Measurements from ENCODE around the gene SWAP70. TPM values are rescaled to one million over a fixed set of nuclear protein-coding genes. Genes with fewer than 3 reads are reported as not detected.

SWAP70 gene
- total RNA-seq, 1 donor from 2014 or later, result 20.4 TPM

DNA sequence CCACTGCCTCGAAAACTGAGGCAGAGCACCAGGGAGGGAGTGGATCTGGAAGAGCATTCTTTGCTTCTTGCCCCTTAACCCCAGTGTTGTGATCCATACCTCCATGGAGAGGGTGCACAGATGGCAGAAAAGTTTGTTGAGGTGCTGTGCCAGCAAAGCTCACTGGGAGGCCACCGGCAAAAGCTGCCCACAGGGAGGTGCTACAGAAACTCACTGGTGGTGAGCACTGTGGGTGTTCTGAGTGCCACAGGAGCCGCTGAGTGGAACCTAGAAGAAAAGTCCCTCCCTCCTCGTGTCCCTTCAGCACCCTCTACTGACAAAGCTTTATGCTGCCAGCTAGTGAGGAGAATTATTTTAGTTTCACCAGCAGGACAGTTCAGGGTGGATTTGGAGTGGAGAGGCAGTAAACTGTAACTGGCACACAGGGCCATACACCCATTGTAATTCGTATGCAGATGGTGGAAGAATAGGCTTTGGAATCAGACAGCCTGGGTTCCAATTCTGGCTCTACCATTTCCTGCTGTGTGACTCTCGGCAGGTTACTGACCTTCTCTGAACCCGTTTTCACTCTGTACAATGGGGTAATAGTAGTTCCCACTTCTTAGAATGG, 84.6 kb downstream of the SWAP70 start:
- Mint-ChIP-seq H3K4me3 (ENCODE audit: unreplicated experiment) (no peak overlapping the region), H3K36me3 (ENCODE audit: low read depth) (peaks cover 19% of the 10 kb centered on the region), H3K27ac (ENCODE audit: unreplicated experiment) (no peak overlapping the region), H3K4me1 (ENCODE audit: low read depth) (peaks cover 33% of the 10 kb centered on the region), H3K9me3 (ENCODE audit: low read depth) (no peaks in the 10 kb centered on the region), H3K27me3 (ENCODE audit: low read depth) (no peaks in the 10 kb centered on the region)
- peak; percentile 89 for TF ChIP-seq CTCF (IDR thresholded peaks at IDR 0.05)
- no peak for DNase-seq (ENCODE audit: low spot score)

GRCh38 chr11:9750551-9750950, 86.7 kb downstream of the SWAP70 start:
- H3K4me3 Mint-ChIP-seq (ENCODE audit: unreplicated experiment), result no peak overlapping the region
- peaks cover 17% of the 10 kb centered on the region for H3K36me3 Mint-ChIP-seq (ENCODE audit: low read depth)
- H3K27ac Mint-ChIP-seq (ENCODE audit: unreplicated experiment), result no peak overlapping the region
- H3K27me3 Mint-ChIP-seq (ENCODE audit: low read depth), result no peaks in the 10 kb centered on the region
- peaks cover 38% of the 10 kb centered on the region for H3K4me1 Mint-ChIP-seq (ENCODE audit: low read depth)
- H3K9me3 Mint-ChIP-seq (ENCODE audit: low read depth), result no peaks in the 10 kb centered on the region
- no peak for DNase-seq (ENCODE audit: low spot score)
- no peak for TF ChIP-seq CTCF (IDR thresholded peaks at IDR 0.05)

DNA sequence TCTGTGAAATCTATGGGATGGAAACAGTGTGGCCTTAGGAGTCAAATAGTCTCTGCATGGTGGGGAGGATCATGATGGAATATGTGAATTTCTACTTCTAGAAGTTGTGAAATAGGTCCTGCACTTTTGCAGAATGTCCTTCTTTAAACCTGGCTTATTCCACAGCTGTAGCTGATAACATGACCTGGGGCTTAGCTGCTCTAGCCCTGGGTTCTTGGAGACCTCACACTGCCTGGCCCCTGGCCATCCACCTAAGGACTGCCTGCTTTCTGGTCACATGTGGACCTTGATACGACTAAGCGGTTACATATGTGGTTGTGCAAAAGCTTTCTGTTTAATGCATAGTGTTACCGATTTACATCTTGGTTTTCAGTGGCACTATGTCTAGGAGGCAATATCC, 88.2 kb downstream of the SWAP70 start:
- H3K36me3 Mint-ChIP-seq (ENCODE audit: low read depth), result peaks cover 14% of the 10 kb centered on the region
- TF ChIP-seq CTCF (IDR thresholded peaks at IDR 0.05), result no peak
- H3K27ac Mint-ChIP-seq (ENCODE audit: unreplicated experiment), result no peak overlapping the region
- no peaks in the 10 kb centered on the region for H3K9me3 Mint-ChIP-seq (ENCODE audit: low read depth)
- no peaks in the 10 kb centered on the region for H3K27me3 Mint-ChIP-seq (ENCODE audit: low read depth)
- no peak for DNase-seq (ENCODE audit: low spot score)
- H3K4me1 Mint-ChIP-seq (ENCODE audit: low read depth), result peaks cover 52% of the 10 kb centered on the region
- H3K4me3 Mint-ChIP-seq (ENCODE audit: unreplicated experiment), result no peak overlapping the region

DNA sequence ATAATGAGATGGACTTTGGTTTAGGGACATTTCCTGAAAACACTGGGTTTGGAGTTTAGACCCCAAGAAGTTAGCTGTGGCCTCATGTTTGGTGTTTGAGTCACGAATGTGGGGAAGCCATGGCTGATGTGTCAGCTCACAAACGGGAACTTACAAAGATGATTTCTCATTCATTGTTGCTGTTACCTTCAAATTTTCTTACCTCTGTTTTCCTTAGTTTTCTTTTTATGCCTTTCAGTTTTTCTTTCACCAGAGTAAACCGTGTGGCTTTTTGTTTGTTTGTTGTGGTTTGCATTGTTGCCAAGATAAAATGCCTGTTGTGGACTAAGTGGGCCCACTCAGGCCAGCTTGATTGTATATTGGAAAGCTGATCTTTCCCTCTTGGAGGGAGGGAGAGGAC, 89.1 kb downstream of the SWAP70 start:
- H3K27me3 Mint-ChIP-seq (ENCODE audit: low read depth), result no peaks in the 10 kb centered on the region
- H3K4me1 Mint-ChIP-seq (ENCODE audit: low read depth), result peaks cover 47% of the 10 kb centered on the region
- no peak overlapping the region for H3K4me3 Mint-ChIP-seq (ENCODE audit: unreplicated experiment)
- H3K9me3 Mint-ChIP-seq (ENCODE audit: low read depth), result no peaks in the 10 kb centered on the region
- no peak for DNase-seq (ENCODE audit: low spot score)
- TF ChIP-seq CTCF (IDR thresholded peaks at IDR 0.05), result no peak
- peaks cover 14% of the 10 kb centered on the region for H3K36me3 Mint-ChIP-seq (ENCODE audit: low read depth)
- peak overlapping the region; percentile 73 for H3K27ac Mint-ChIP-seq (ENCODE audit: unreplicated experiment)

- no peak overlapping the region for H3K4me3 Mint-ChIP-seq (ENCODE audit: unreplicated experiment)
- H3K4me1 Mint-ChIP-seq (ENCODE audit: low read depth), result peaks cover 43% of the 10 kb centered on the region
- no peak for TF ChIP-seq CTCF (IDR thresholded peaks at IDR 0.05)
- peaks cover 10% of the 10 kb centered on the region for H3K36me3 Mint-ChIP-seq (ENCODE audit: low read depth)
- no peaks in the 10 kb centered on the region for H3K27me3 Mint-ChIP-seq (ENCODE audit: low read depth)
- DNase-seq (ENCODE audit: low spot score), result no peak
- no peak overlapping the region for H3K27ac Mint-ChIP-seq (ENCODE audit: unreplicated experiment)
- no peaks in the 10 kb centered on the region for H3K9me3 Mint-ChIP-seq (ENCODE audit: low read depth)
Observed at GRCh38 chr11:9754010-9754471, 90.2 kb downstream of the SWAP70 start.

Measured in chondrocyte (in vitro differentiated cells).